Measurements from ENCODE around the gene ADARB2.

ADARB2 gene

GRCh38 chr10:1291178-1292090, 445.9 kb downstream of the ADARB2 start:
- no peak for TF ChIP-seq USF1 (IDR thresholded peaks at IDR 0.05)

- TF ChIP-seq YY1 (IDR thresholded peaks at IDR 0.05; ENCODE audit: low read depth): no peak
- no peak for TF ChIP-seq USF1 (IDR thresholded peaks at IDR 0.05)
- TF ChIP-seq TAF1 (IDR thresholded peaks at IDR 0.05; ENCODE audit: low read depth): no peak
- no peak for TF ChIP-seq REST (IDR thresholded peaks at IDR 0.05; ENCODE audit: low read depth)
- no peak for TF ChIP-seq TEAD4 (IDR thresholded peaks at IDR 0.05)
- TF ChIP-seq TCF12 (IDR thresholded peaks at IDR 0.05; ENCODE audit: low read depth): no peak
- no peak for TF ChIP-seq EGR1 (IDR thresholded peaks at IDR 0.05)
- TF ChIP-seq FOXM1 (IDR thresholded peaks at IDR 0.05; ENCODE audit: borderline replicate concordance, low read depth): no peak
- TF ChIP-seq RAD21 (IDR thresholded peaks at IDR 0.05; ENCODE audit: low read depth): no peak
- no peak for TF ChIP-seq MAX (IDR thresholded peaks at IDR 0.05)
Observed at GRCh38 chr10:1290071-1290471, 447.3 kb downstream of the ADARB2 start.

GRCh38 chr10:1289591-1289990, 447.7 kb downstream of the ADARB2 start:
- TF ChIP-seq TCF12 (IDR thresholded peaks at IDR 0.05; ENCODE audit: low read depth): no peak
- TF ChIP-seq MAX (IDR thresholded peaks at IDR 0.05): no peak
- TF ChIP-seq NFIC (IDR thresholded peaks at IDR 0.05): no peak
- no peak for TF ChIP-seq USF1 (IDR thresholded peaks at IDR 0.05)
- no peak for TF ChIP-seq EP300 (IDR thresholded peaks at IDR 0.05; ENCODE audit: borderline replicate concordance)
- no peak for TF ChIP-seq YY1 (IDR thresholded peaks at IDR 0.05; ENCODE audit: low read depth)
- no peak for TF ChIP-seq TEAD4 (IDR thresholded peaks at IDR 0.05)
- no peak for TF ChIP-seq TAF1 (IDR thresholded peaks at IDR 0.05; ENCODE audit: low read depth)
- TF ChIP-seq ZBTB7A (IDR thresholded peaks at IDR 0.05; ENCODE audit: low read depth): no peak
- TF ChIP-seq CEBPB (IDR thresholded peaks at IDR 0.05): no peak
- TF ChIP-seq FOXM1 (IDR thresholded peaks at IDR 0.05; ENCODE audit: borderline replicate concordance, low read depth): no peak
- TF ChIP-seq RAD21 (IDR thresholded peaks at IDR 0.05; ENCODE audit: low read depth): no peak
- TF ChIP-seq CREB1 (IDR thresholded peaks at IDR 0.05; ENCODE audit: low read depth): no peak

GRCh38 chr10:1287971-1288401, 449.3 kb downstream of the ADARB2 start:
- TF ChIP-seq REST (IDR thresholded peaks at IDR 0.05; ENCODE audit: low read depth): no peak
- TF ChIP-seq MAX (IDR thresholded peaks at IDR 0.05): no peak
- TF ChIP-seq NFIC (IDR thresholded peaks at IDR 0.05): no peak
- TF ChIP-seq CEBPB (IDR thresholded peaks at IDR 0.05): no peak
- TF ChIP-seq FOXM1 (IDR thresholded peaks at IDR 0.05; ENCODE audit: borderline replicate concordance, low read depth): no peak
- no peak for TF ChIP-seq TCF12 (IDR thresholded peaks at IDR 0.05; ENCODE audit: low read depth)
- TF ChIP-seq EP300 (IDR thresholded peaks at IDR 0.05; ENCODE audit: borderline replicate concordance): no peak
- TF ChIP-seq CREB1 (IDR thresholded peaks at IDR 0.05; ENCODE audit: low read depth): no peak
- TF ChIP-seq TEAD4 (IDR thresholded peaks at IDR 0.05): no peak
- no peak for TF ChIP-seq EGR1 (IDR thresholded peaks at IDR 0.05)
- TF ChIP-seq USF1 (IDR thresholded peaks at IDR 0.05): no peak

- TF ChIP-seq FOXM1 (IDR thresholded peaks at IDR 0.05; ENCODE audit: borderline replicate concordance, low read depth): no peak
- TF ChIP-seq USF1 (IDR thresholded peaks at IDR 0.05): no peak
- TF ChIP-seq CREB1 (IDR thresholded peaks at IDR 0.05; ENCODE audit: low read depth): no peak
- TF ChIP-seq MAX (IDR thresholded peaks at IDR 0.05): no peak
- no peak for TF ChIP-seq TAF1 (IDR thresholded peaks at IDR 0.05; ENCODE audit: low read depth)
- no peak for TF ChIP-seq YY1 (IDR thresholded peaks at IDR 0.05; ENCODE audit: low read depth)
- no peak for TF ChIP-seq EGR1 (IDR thresholded peaks at IDR 0.05)
- TF ChIP-seq TCF12 (IDR thresholded peaks at IDR 0.05; ENCODE audit: low read depth): no peak
Observed at GRCh38 chr10:1287487-1287886, 449.8 kb downstream of the ADARB2 start.

All from Ishikawa (cell line).